ENCODE data around the gene NHLRC4.

DNA sequence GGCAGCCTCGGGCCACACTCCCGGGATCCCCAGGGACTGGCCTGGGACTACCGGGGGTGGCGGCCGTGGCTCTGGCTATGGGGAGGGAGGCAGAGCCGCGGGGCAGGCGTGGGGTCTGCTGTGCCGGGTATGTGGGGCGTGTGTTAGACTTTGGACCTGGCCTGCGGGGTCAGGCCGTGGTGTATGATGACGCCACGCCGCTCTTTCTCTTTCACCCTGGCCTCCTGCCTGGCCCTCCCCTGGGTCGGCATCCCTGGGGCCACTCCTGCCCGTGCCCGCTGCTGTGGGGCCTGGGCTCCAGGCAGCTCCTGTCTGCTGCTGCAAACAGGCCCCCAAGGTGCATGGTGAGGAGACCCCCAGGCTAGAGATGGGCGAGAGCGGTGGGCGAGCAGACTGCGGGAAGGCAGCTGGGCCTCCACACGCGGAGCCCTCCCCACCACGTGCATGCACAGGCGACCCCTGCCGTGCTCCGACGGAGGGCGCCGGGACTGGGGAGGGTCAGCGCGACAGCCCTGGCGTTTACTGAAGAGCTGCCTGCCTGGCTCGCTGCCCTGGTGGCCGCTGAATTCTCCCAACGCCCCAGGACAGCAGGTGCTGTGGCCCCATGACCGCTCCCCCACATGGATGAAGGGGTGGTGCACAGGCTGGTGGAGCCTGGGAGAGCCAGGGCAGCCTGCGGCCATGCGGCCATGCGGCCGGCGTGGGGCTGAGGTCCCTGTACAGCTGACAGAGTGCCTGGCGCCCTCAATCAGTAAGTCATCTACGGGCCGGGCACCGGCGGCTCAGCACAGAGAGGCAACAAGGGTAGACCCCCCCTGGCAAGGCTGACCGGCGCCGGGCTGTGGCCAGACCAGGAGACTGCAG is 23.3 kb upstream of the NHLRC4 start:
- TF ChIP-seq NFRKB (IDR thresholded peaks at IDR 0.05): no peak
- TF ChIP-seq ELF4 (IDR thresholded peaks at IDR 0.05): no peak
- no peak for TF ChIP-seq BHLHE40 (IDR thresholded peaks at IDR 0.05; ENCODE audit: borderline replicate concordance)
- no peak for TF ChIP-seq SP1 (IDR thresholded peaks at IDR 0.05)
- TF ChIP-seq SUZ12 (IDR thresholded peaks at IDR 0.05): no peak

All from HEK293T (cell line).